ENCODE results near the gene EXOC7.

EXOC7 gene

DNA sequence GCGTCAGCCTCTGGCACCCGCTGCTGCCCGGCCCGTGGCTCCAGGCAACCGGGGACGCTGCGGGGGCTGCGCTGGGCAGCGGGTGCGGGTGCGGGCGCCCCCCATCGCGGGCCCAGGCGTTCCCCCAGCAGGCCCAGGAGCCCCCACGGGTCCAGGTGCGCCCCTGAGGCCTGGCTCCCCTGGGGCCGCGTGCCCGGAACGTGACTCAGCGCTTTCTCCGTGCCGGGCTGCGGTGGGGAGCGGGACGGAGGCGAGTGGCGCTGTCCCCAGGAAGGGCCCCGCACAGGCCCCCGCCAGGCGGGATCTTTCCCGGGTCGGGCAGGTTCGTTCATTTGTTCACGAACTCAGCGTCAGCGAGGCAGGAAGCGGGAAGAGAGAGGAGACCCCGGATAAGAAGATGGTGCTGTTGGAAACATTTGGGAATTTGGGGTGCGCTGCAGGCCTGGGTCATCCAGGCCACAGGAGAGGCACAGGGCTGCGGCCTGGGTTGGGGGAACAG, 18.4 kb upstream of the EXOC7 start:
- DNase-seq = no peak

DNA sequence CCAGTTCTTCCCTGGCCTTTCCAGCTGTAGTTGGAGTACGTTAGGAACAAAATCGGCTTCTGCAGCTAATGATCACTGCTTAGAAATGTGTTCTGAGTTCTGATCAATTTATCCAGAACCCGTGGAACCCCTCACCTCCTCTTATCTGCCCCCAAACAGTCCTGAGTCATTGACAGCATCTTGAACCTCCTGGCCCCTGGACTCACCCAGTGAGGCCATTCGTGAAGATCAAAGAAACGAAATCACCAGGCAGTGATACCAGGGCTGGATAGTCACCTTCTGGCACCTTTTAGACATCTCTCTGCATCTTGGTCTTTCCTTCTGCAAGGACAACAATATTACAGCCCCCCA, 17.0 kb upstream of the EXOC7 start:
- no peak for DNase-seq

DNA sequence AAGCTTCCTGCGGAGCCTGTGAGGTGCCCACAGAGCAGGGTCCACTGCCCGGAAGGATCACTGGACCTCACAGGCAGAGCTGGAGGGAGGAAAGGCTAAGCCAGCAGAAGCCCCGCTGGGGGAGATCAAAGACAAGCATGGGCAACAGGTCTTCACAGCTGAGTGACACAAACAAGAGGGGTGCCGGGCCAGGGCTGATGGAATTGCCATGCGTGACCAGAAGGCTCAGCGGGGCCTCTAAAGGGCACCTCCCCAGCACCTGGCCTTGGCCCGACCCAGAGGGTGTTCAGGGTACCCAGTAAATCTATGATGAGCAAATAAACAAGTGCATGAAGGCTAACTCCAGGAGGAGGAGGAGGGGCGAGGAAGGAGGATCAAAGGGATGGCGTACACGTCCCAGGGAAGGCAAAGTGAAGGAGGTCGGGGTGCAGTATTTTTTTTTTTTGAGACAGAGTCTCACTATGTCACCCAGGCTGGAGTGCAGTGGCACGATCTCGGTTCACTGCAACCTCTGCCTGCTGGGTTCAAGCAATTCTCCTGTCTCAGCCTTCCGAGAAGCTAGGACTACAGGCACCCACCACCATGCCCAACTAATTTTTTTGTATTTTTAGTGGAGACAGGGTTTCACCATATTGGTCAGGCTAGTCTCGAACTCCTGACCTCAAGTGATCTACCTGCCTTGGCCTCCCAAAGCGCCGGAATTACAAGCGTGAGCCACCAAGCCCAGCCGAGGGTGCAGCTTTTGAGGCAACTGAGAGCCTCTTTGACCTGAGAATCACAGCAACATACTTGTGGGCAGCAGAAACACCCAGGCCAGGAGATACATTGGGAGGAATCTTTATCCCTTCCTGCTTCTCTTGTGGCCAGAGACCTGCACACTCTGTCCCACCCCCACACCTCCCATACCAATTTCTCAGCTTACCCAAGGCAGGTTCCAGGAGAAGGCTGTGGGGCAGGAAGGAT, 16.1 kb upstream of the EXOC7 start:
- no peak for DNase-seq

DNA sequence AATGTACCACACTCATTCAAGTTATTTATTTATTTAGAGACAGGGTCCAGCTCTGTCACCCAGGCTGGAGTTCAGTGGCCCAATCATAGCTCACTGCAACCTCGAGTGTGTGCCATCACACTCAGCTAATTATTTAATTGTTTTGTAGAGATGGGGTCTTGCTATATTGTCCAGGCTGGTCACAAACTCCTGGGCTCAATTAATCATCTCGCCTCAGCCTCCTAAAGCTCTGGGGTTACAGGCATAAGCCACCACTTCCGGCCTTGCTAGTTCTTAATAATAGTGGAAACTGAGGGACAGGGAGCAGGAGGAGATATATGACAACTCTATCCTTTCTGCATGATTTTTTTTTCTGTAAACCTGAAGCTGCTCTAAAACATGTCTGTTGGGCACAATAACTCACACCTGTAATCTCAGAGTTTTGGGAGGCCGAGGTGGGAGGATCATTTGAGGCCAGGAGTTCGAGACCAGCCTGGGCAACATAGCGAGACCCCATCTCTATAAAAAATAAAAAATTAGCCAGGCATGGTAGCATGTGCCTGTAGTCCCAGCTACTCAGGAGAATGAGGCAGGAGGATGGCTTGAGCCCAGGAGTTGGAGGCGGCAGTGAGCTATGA, 11.7 kb upstream of the EXOC7 start:
- no peak for DNase-seq

DNA sequence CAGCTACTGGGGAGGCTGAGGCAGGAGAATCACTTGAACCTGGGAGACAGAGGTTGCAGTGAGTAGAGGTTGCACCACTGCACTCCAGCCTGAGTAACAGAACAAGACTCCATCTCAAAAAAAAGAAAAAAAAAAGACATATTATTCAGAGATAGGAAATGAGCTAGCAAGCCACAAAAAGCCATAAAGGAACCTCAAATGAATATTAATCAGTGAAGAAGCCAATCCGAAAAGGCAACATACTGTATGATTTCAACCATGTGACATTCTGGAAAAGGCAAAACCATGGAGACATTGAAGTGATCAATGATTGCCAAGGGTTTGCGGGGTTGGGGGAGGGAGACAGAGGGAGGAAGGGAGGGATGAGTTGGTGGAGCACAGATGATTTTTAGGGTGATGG, 8.4 kb upstream of the EXOC7 start:
- no peak for DNase-seq

DNA sequence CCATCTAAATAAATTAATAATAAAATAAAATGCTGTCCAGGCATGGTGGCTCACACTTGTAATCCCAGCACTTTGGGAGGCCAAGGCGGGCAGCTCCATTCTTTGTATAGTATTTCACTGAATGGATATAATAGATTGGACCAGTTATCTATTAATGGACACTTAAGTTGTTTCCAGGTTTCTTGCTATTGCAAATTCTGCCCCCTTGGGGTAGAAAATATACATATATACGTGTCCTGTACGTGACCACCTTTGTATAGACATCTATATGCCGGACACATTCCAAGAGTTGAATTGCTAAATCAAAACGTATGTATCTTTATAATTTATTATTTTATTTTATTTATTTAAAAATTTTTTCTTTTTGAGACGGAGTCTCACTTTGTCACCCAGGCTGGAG, 3.9 kb upstream of the EXOC7 start:
- no peak for DNase-seq

DNA sequence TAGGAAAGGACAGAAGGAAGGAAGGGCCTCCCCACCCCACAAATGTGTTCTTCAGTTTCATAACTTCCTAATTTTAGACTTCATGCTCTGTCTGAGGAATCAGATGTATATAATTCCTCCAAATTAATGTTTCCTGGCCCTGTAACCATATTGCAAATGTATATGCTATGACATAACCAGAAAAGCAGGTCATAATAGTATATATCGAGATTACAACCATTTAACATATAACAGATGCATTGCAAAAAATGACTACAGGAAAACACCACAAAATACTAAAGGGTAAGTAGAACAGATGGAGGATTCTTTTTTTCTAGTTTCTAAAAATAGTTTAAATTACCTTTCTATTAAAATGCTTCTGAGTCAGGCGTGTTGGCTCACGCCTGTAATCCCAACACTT, 3.1 kb upstream of the EXOC7 start:
- no peak for DNase-seq

DNA sequence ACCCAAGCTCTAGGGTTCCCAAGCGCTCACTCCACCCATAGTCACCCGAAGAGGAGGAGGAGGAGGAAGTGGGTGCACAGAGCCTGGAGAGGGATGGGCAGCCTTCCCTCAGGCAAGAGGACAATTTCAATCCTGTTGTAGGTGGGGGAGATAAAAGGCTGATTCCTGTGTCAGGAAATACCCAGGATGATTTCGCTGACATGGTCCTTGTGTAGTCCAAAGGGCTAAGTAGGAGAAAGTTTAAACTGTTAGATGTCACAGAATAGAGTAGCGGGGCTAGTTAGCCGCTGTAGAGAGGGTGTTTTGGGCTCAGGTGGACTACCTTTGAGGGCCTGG, 1.3 kb upstream of the EXOC7 start:
- no peak for DNase-seq

DNA sequence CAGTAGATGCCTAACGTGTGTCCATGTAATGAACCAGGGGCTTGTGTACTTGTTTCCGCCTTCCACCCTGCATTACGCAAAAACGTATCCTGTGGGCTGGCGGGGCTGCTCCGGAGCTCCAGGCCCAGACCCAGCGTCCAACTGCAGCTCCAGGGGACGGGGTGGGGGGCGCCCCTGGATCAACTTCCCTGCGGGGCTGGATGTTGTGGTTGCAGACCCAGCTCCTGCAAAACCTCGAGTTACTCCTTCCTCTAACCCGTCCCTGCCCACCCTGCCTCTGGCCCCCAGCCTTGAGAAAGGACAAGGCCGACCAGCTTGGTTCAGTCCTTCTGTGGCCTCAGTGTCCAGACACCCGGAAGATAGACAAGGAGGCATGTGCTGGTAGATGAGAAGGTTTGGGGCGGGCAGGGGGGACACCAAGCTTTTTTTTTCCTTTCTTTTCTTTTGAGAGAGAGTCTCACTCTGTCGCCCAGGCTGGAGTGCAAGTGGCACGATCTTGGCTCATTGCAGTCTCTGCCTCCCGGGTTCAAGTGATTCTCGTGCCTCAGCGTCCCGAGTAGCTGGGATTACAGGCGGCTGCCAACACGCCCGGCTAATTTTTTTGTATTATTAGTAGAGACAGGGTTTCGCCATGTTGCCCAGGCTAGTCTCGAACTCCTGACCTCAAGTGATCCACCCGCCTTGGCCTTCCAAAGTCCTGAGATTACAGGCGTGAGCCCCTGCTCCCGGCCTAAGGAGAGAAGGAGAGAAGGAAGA, 731 bp upstream of the EXOC7 start:
- DNase-seq = no peak

DNA sequence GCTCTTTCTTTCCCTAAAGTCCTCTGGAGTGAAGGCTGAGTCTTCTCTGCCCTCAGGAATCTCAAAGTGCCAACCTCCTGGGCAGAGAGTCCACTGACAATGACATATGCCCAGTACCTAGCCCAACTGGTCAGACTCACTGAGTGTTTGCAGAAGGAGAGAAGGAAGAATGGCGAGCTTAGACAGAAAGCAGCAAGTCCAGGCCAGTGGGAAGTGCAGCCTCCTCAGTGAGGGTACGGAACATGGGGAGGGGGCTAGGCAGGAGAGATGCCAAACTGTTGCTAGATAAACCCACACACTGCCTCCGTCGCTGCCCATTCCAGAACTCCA, 678 bp downstream of the EXOC7 start:
- no peak for DNase-seq

DNA sequence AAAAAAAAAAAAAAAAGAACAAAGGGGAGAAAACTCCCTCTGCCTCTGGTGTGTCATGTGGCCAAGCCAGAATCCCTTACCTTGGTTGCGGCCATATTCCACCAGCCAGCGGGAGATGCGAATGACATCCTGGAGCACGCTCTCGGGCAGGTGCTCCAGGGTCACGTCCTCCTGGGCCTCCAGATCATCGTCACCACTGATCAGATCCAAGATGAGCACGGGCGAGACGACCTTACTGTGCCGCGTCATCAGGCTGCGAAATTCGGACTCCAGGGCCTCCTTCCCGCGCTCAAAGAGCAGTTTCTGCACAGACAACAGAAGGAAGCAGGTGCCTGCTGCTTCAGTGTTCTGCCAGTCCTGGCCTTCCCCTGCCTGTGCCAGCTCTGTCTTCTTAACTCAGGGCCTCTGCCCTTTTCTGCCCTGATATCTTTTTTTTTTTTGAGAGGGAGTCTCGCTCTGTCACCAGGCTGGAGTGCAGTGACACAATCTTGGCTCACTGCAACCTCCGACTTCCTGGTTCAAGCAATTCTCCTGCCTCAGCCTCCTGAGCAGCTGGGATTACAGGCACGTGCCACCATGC, 5.8 kb downstream of the EXOC7 start:
- DNase-seq = no peak

DNA sequence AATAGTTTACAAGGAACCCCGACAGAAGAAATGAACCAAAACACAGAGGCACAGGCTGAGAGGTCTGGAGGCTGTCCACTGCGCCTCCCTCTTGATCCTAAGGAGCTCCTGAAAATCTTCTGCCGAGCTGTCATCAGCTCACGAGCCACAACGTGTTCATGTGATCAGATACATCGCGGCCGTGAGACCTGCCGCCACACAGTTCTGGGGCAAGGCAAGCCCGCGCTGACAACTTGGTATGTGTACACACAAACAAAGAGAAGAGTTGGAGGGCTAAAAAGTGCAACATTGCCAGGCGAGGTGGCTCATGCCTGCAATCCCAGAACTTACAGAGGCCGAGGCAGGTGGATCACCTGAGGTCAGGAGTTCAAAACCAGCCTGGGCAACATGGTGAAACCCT, 7.6 kb downstream of the EXOC7 start:
- DNase-seq = no peak

DNA sequence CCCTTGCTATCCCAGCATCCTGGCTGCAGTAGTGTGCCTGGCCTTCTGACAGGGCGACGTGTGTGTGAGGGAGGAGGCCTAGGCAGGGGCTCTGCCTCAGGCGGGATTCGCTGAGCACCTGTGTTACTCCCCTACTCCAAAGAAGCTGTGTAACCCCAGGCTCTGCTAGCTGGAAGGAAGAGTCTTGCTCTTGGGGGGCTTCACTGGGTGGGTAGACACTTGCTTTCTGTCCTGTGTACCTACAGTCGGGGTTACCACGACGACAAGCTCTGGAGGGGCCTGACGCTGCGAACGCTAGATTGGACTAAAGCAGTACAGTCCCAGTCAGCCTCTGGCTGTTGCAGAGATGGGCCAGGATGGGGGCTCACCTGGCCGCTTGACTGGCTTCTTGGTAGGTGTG, 9.5 kb downstream of the EXOC7 start:
- no peak for DNase-seq

DNA sequence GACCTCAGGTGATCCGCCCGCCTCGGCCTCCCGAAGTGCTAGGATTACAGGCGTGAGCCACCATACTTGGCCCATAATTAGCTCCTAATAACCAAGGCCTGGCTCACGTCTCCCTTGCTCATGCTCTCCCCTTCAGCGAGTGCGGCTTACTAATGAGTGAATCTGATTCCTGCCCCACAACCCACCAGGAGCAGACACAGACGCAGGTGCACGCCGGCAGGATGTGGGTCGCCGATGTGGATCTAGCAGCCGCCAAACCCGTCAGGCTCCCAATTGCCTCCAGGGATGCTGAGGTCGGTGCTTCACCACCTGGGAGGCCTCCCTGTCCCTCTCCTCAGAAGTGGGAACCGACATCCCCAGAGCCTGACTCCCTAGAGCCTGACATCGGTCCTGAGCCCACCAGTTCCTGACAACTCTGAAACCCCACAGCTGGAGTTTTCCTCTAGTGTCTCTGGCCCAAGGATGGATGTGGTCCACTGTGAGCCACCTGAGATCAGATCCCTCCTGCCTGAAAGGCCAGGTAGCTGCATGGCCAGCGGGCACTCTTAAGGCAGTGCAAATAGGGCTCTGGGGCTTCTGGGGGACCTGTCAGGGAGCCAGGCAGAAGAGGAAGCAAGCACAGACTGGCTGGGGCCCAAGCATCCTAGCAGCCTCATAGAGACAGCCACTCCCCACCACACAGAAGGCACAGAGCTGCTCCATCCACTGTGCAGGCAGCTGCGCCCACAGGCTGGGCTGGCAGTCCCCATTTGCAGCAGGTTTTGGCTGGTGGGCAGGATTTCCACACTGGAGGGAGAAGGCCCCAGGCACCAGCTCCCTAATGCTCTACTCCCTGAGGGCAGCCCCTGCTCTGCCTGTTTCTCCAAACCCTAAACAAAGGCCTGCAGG, 10.8 kb downstream of the EXOC7 start:
- no peak for DNase-seq

DNA sequence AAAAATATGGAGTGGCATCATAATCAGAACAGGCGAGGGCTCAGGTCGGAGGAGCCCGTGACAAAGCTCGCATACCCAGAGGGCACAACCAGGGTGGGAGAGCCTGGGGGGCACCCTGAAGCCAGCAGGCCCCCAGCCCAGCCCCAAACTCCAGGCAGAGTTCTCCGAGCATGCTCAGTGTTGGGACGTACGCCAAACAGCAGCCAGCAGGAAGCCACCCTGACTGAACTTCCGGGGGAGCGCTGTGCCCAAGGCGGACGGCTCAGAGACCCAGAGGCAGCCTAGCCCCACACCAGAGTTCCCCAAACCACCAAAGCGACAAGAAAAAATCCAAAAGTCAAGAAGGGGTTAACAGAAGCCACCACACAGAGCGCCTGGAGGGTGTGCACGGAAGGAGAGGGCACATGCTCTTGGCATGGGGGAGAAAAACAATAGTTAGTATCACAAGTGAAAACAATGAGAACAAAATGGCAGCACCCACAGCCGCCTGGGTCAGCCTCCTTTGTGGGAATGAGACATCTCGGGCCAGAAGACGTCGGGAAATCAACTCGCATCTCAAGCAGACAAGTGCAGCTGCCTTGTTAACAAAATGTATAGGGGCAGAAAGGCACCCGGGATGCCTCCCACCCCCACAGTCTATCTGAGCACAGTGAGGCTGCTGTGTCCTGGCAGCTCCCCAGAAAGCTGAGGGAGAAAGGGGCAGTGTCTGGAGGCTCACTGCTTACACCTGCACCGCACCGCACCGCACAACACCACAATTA, 11.9 kb downstream of the EXOC7 start:
- no peak for DNase-seq

DNA sequence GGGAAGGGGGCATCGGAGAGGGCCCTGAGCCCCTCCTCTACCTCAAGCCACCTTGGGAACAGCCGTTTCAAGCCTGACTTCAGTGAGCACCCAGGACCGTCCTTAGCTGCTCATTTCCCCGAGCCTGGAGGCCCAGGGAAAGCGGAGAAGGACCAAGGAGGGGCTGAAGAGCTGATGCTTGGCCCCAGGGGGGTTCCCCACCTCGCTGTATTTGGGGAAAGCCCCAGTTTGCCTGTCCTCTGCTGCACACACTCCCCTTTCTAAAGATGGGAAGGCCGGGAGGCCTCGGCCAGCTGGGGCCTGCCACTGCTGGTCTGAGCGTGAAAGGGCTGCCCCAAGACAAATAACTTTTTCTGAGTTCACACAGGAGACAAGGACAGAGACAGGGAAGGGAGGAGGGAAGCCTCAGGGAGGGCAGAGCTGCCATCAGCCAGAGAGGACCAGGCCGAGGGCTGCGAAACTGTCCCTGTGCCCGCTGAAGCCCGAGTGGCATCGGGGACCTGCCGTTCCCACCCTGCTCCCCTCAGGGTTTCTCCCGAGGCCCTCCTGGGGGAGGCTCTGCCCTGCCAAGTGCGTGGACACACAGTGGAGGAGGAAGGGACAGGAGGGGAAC, 13.0 kb downstream of the EXOC7 start:
- DNase-seq = no peak

DNA sequence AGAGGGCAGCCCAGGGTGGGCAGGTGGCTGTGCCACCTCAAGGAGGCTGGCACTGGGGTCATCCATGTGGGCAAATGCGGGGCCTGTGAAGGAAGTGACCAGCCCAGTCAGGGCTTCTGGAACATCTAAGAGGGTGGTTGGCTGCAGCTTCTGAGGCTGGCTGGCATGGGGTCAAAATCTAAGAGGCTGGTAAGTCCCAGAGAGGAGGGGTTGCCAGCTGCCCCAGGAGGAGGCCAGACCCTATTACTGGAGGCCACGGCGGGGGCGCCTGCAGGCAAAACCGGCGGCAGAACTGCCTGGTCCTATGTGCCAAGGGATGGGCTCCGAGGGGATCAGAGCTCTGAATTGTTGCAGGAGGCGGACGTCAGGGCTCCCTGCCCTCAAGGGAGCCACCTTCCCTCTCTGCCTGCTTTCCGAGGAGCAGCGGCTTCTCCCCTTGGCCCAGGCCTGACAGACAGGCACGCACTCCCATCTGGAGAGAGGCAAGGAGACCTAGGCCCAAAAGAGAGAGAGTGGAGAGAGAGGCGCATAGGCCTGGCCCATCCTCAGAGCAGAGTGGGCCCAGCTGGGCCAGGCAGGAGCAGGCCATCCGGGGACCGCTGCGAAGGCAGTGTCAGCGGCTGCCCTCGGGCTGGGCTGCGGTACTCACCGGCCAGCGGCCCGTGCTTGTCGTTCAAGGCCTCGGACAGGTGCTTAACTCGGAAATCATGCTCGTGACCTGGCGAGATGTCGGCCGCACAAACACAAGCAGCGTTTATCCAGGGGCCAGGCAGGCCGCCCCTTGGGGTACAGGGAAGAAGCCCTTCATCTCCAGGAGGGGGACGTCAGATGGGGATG, 13.7 kb downstream of the EXOC7 start:
- DNase-seq = no peak

DNA sequence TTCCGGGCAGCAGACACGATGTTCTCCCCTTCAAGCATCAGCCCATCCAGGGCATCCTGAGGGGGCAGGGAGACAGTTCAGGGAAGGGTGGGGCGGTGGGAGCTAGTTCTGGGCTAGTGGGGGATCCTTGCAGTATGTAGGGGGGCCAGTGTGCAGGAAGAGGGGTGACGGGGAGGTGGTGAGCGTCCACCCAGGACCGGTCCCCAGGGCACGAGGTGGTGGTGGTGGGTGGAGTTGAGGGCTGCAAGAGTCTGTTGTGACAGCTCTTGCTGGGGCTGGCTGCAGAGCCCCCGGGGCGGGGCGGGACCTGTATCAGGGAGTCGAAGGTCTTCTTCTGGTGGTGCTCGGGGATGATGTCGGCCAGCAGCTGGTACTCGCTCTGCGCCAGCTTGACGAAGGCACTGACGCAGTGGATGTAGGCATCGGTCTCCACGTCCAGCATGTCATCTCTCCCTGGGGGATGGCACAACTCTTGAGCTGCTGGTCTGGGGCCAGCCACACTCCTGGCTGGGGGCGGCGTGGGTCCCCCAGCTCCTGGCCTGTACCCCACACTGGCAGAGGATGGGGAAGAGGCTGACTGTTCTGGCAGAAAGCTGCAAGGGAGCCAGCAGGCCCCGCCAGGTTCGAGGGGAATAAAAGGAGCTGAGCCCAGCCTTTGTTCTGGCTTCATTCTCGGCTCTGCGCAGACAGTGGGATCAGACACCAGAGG, 14.6 kb downstream of the EXOC7 start:
- DNase-seq = no peak

DNA sequence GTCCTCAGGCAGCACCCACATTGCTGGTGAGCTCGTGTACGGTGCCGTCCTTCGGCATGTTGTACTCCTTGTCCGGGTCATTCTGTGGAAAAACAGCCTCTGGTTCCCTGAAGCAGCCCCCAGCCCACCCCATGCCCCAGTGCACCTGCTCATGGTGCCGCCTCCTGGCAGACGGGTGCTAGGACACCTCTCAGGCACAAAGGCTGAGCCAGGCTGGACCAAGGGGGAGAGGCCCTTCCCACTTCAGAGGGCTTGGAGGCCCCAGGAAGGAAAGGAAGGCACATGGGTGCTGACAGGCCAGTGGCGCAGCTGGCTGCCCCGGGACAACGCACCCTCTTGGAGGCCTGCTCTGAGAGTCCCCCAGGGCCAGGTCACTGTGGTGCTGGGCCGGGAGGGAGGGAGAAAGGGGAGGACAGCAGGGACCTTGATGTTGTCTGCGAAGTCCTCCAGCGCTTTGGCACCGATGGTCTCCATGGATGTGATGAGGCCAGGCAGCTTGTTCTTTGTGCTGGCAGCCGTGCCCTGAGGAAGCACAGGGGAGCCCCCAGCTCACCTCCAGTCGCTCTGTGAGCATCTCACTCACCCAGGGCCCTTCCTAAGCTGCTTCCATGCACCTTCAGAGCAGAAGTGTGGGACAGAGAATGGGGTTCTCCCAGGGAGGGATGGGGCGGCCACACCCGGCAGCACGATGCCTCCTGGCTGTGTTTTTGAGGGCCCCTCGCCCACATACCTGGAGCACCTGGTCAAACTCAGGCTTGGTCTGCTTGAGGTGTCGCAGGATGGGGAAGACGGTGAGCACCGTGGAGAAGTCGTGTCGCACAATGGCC, 15.3 kb downstream of the EXOC7 start:
- DNase-seq = no peak

All from activated CD8-positive, alpha-beta memory T cell treated with anti-CD3 and anti-CD28 coated beads, Interleukin-2, amount 50 U/mL, for 48 hours (primary cell).